Fibroblast of skin of abdomen (primary cell): ENCODE measurements around the gene C19orf33.

ENCODE experiments used
- DNase-seq: peaks from one replicate; pipeline ENCODE4 v3.0.0-alpha.2; 2013

The C19orf33 gene

GRCh38 chr19:38309615-38310278, 5.7 kb downstream of the C19orf33 start:
- no peak for DNase-seq

DNA sequence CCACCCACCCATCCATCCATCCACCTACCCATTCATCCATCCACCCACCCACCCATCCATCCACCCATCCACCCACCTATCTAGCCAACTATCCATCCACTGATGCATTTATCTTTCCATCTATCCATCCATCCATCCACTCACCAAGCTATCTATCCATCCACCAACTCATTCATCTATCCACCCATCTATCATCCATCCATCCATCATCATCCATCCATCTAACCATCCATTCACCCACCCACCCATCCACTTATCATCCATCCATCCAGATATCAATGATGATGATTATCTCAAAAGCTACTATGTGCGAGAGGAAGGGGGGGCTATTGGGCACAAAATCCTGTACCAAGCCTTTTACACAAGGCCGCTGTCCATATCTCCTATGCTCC, 6.2 kb downstream of the C19orf33 start:
- DNase-seq, result no peak

DNA sequence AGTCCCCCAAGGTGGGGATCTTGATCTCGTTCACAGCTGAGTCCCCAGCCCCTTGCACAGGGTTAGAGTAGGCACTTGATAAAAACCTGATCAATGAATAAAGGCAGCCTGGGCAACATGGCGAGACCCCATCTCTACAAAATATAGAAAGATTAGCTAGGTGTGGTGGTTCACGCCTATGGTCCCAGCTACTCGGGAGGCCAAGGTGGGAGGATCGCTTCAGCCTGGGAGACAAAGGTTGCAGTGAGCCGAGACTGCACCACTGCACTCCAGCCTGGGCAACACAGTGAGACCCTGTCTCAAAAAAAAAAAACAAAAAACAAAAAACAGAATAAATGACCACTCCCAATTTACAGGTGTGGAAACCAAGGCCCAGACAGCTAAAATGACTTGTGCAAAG, 6.9 kb downstream of the C19orf33 start:
- no peak for DNase-seq

DNA sequence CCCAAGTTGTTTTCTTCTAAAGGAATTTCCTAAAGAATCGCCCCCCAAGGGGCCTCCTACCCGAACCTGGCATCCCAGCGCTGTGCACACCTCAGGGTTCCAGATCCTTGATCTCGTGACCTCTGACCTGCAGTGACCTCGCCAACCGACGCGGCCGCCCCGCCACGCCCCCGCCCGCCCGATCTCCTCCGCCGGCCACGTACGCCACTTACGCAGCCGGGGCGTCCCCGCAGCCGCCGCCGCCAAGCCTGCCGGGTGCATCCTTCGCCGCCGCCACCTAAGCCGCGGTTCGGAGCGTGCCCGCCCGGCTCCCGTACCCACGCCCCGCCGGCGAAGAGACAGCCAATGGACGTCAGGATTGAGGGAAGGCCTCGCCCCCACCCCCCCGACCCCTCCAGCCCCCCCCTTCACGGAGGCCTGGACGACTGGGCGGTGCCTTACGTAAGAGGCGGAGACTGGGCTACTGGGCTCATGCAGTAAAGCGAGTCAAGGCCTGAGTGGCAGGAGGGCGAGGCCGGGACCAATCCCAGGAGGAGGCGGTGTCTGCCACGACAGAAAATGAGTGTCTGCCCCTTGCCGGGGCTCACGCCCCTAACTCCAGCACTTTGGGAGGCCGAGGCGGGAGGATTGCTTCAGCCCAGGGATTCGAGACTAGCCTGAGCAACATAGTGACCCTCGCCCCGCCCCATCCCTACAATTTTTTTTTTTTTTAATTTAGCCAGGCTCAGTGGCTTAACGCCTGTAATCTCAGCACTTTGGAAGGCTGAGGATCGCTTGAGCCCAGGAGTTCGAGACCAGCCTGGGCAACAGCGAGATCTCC, 11.8 kb downstream of the C19orf33 start, which contains the start of gene YIF1B:
Gene YIF1B, minus strand, starts transcription at position 291 of the 820 bp plus-strand sequence. Its CDS starts 30 bp downstream, at position 261.
- DNase-seq, result peak; percentile 98

DNA sequence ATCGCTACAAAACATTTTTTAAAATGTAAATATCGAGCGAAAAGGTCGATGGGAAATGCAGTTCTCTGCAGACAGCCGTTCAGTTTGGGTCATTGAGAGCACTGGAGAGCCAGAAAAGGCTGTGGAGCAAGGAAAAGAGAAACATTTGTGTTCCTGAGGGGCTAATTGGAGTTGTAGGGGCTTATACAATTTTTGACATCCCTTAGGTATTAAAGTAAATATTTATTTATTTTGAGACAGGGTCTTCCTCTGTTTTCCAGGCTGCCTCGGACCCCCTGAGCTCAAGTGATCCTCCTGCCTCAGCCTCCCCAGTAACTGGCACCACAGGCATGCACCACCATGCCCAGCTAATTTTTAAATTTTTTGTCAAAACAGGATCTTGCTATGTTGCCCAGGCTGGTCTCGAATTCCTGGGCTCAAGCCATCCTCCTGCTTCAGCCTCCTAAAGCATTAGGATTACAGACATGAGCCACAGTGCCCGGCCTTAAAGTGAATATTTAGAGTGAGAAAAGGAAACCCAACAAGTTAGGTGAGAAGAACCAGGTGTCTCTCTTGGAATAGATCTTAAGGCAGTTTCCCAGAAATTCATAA, 12.5 kb downstream of the C19orf33 start:
- no peak for DNase-seq

GRCh38 chr19:38317104-38317612, 13.1 kb downstream of the C19orf33 start:
- no peak for DNase-seq

DNA sequence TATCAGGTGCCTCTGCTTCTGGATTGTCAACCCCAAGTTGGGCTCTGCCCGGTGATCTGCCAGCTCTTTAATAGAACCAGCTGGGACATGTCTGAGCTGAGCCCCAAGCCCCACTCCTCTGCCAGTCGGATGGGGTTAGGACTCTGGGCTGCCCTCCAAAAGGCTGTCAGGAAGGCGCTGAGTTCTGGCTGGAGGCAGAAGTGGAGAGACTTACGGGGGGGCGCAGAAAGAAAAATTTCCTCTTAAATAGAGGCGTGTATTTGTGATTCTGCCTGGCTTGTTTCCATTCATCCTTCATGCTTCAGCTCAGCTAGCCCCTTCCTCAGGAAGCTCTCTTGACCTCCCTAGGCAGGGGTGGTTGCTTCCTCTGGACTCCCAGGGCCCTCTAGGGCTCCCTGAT, 14.6 kb downstream of the C19orf33 start:
- DNase-seq, result no peak

DNA sequence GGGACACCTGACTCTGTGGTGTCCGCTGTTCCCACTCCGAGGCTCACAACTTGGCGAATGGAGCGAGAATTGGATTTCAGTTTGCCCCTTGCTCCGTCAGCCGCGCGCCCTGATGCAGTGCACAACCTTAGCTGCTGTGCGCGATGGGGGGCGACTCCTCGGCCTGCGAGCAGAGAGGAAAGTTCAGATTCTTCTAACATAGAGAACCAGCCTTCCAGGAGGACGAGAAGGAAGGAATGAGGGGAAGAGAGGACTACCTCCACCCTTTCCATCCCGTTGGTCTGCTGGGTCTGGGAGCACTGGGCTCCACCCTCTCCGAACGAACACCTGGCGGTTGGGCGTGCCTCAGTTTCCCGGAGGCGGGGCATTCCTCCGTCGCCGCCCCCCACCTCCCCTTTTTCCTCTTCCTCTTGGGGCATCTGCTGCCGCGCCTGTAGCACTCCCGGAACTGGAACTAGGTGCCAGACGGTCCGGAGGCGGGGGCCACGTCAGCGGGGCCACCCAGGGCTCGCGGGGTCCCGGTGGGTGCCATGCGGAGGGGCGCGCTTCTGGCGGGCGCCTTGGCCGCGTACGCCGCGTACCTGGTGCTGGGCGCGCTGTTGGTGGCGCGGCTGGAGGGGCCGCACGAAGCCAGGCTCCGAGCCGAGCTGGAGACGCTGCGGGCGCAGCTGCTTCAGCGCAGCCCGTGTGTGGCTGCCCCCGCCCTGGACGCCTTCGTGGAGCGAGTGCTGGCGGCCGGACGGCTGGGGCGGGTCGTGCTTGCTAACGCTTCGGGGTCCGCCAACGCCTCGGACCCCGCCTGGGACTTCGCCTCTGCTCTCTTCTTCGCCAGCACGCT, 15.6 kb downstream of the C19orf33 start, which contains the start of gene KCNK6:
Gene KCNK6, plus strand, starts transcription at position 425 of the 838 bp plus-strand sequence. Its CDS starts 106 bp downstream, at position 531.
- no peak for DNase-seq

DNA sequence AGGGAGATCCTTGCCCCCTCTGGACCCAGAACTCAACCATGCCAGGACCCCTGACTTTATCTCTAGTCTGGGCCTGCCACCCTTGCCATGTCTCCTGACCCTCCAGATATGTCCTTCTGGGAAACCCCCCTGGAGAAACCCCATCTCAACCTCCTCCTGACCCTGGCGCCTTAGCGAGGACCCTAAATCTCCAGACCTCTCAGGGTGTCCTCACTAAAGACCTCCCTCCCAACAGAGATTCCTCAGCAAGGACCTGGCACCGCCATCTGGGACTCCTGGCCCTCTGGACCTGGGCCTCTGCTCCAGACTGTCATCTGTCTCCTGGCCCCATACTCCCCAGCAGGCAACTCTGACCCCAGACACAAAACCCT, 16.9 kb downstream of the C19orf33 start:
- DNase-seq, result no peak

DNA sequence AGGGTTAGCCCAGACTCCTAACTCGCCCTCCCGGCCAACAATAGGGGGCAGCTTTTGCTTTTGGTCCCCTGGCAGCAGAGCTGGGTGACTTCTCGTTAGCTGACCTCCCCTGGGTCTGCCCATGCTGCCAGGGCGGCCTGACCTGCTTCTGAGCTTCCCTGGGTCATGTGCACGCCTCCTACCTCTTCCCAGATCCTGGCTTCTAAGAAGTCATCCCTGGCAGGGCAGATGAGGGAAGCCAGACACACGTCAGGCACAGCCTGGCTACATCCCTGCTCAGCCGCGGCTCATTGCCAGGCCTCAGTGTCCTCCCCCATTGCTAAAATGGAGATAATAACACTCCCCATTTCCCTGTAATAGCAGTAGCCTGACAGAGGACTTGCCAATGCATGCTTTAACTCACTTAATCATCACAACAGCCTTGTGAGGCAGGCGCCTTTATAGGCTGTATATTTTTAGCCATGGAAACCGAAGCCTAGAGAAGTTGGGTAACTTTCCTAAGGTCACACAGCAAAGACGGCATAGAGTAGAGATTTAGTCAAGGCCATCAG, 17.7 kb downstream of the C19orf33 start:
- DNase-seq, result no peak

GRCh38 chr19:38323291-38323690, 19.2 kb downstream of the C19orf33 start:
- DNase-seq, result no peak

GRCh38 chr19:38324431-38324830, 20.4 kb downstream of the C19orf33 start:
- DNase-seq, result no peak

- DNase-seq, result no peak
Observed at GRCh38 chr19:38326591-38326990, 22.5 kb downstream of the C19orf33 start.

- no peak for DNase-seq
Observed at GRCh38 chr19:38329651-38330050, 25.6 kb downstream of the C19orf33 start.

DNA sequence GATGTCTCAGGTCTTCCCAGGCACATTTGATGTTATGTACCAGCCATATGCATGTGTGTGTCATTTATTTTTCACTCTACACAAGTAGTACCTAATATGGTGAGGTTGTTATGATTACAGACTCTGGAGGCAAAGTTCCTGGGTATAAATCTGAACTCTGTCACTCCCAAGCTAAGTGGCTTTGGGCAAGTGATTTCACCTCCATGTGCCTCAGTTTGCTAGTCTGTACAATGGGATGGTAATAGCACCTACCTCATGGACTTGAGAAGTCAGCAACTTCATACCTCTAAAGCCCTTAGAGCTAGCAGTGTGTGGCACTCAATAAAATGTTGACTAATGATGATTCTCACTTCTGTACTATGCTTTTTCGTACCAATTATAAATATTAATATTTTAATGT, 27.7 kb downstream of the C19orf33 start:
- DNase-seq, result no peak

DNA sequence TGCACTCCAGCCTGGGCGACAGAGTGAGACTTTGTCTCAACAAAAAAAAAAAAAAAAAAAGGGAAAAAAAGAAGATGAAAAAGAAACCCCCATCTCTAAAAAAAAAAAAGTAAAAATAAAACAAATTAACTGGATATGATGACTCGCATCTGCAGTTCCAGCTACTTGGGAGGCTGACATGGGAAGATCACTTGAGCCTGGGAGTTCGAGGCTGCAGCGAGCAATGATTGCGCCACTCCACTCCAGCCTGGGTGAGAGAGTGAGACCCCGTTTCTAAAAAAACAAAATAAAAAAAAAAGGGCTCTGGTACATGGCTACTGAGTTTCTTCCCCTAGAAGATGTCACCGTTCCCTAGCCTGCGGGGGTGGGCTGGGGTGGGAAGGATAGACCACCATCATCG, 29.2 kb downstream of the C19orf33 start:
- no peak for DNase-seq

- DNase-seq, result peak; percentile 94
Observed at GRCh38 chr19:38335949-38336637, 32.0 kb downstream of the C19orf33 start.

GRCh38 chr19:38336638-38337359, 32.7 kb downstream of the C19orf33 start:
- peak; percentile 78 for DNase-seq

GRCh38 chr19:38337360-38337653, 33.3 kb downstream of the C19orf33 start:
- DNase-seq, result no peak

GRCh38 chr19:38339011-38339410, 35.0 kb downstream of the C19orf33 start:
- peak; percentile 41 for DNase-seq

DNA sequence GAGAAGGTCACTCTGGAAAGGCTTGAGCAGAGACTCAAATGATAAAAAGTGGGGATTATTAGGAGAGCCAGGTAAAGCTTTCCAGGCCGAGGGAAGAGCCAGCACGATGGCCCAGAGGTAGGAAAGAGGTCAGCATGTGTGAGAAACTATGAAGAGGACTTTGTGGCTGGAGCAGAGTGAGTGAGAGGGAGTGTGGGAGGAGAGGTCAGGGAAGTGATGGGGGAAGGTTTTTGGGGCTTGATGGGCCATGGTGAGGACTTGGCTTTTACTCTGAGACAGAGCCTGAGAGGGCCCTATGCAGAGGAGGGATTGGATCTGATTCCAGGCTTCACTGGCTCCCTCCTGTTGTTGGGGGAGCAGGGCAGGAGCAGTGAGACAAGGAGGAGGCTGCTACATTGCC, 36.9 kb downstream of the C19orf33 start:
- DNase-seq, result no peak
